ENCODE data around the gene SMO.
"Not testable (repeated sequence)": the region's sequence is repeated elsewhere in the genome, so short reads cannot be mapped to it uniquely, and the experiment has no call there.

GRCh38 chr7:129219166-129219565 lies 30.7 kb downstream of the SMO start:
- not testable (repeated sequence) for TF ChIP-seq CTCF (IDR thresholded peaks at IDR 0.05; ENCODE audit: low read length); EZH2 (IDR thresholded peaks at IDR 0.05; ENCODE audit: borderline replicate concordance, low read length)

Measured in OCI-LY1 (cell line).